COR-L47 (cell line): ENCODE data around the gene BMS1.
A peak's percentile ranks its signal among the peaks of the same experiment; 100 is the strongest.
"Not testable (repeated sequence)": the region's sequence is repeated elsewhere in the genome, so short reads cannot be mapped to it uniquely, and the experiment has no call there.

ENCODE experiments used
- DNase-seq: peaks from one replicate; lab custom pipeline; 2025; lab: John Stamatoyannopoulos, UW

BMS1 gene

GRCh38 chr10:42865716-42866114, 83.1 kb downstream of the BMS1 start:
- DNase-seq: no peak

- DNase-seq: peak; percentile 15
These were observed 83.8 kb downstream of the BMS1 start for GRCh38 chr10:42866115-42866995.

GRCh38 chr10:42867571-42867970, 85.0 kb downstream of the BMS1 start:
- DNase-seq: no peak

- DNase-seq: no peak
These were observed 85.9 kb downstream of the BMS1 start for GRCh38 chr10:42868530-42868929.

- no peak for DNase-seq
These were observed 87.4 kb downstream of the BMS1 start for GRCh38 chr10:42869977-42870350.

GRCh38 chr10:42871138-42871641, 88.6 kb downstream of the BMS1 start:
- DNase-seq: not testable (repeated sequence)

GRCh38 chr10:42871823-42872222, 89.2 kb downstream of the BMS1 start:
- DNase-seq: no peak

GRCh38 chr10:42872865-42873435, 90.4 kb downstream of the BMS1 start:
- no peak for DNase-seq

GRCh38 chr10:42874713-42875387, 92.3 kb downstream of the BMS1 start:
- DNase-seq: no peak

GRCh38 chr10:42875388-42875755, 92.8 kb downstream of the BMS1 start:
- DNase-seq: no peak

- DNase-seq: no peak
These were observed 93.3 kb downstream of the BMS1 start for GRCh38 chr10:42875798-42876341.

GRCh38 chr10:42876476-42876875, 93.9 kb downstream of the BMS1 start:
- no peak for DNase-seq

GRCh38 chr10:42876945-42877344, 94.3 kb downstream of the BMS1 start:
- no peak for DNase-seq

GRCh38 chr10:42877496-42878030, 95.0 kb downstream of the BMS1 start:
- no peak for DNase-seq

GRCh38 chr10:42878134-42878820, 95.7 kb downstream of the BMS1 start:
- DNase-seq: no peak

- no peak for DNase-seq
These were observed 96.2 kb downstream of the BMS1 start for GRCh38 chr10:42878821-42879195.

- no peak for DNase-seq
These were observed 97.0 kb downstream of the BMS1 start for GRCh38 chr10:42879380-42880254.

GRCh38 chr10:42880255-42880620, 97.6 kb downstream of the BMS1 start:
- DNase-seq: no peak

- DNase-seq: no peak
These were observed 100.0 kb downstream of the BMS1 start for GRCh38 chr10:42882597-42882996.
